Caco-2 (cell line): ENCODE data around the gene CBY2. TPM values are rescaled to one million over a fixed set of nuclear protein-coding genes. Genes with fewer than 3 reads are reported as not detected.
"Not testable (repeated sequence)": the region's sequence is repeated elsewhere in the genome, so short reads cannot be mapped to it uniquely, and the experiment has no call there.

Experiments used
- BruUV-seq: library from RNA; stranded (reverse); fragments of 400-500 nt; replicated peaks from 2 replicates; lab custom pipeline; 2021; lab: Mats Ljungman, UMichigan
- CTCF ChIA-PET: fragments of 300-600 bp; sonication (Branson Sonifier 250); formaldehyde crosslinking; loops from one replicate; lab custom pipeline; 2022; ENCODE audit warnings: antibody characterized with exemption; lab: Charles Lee
- POLR2A ChIA-PET: fragments of 300-600 bp; sonication (Branson Sonifier 250); formaldehyde crosslinking; loops from one replicate; lab custom pipeline; 2022; ENCODE audit warnings: antibody characterized with exemption; lab: Charles Lee
- DNase-seq, 2 experiments: peaks; one replicate each; pipeline versions ENCODE4 v3.0.0 to v3.0.0-alpha.2; 2020 to 2022
- H3K27me3 ChIP-seq: replicated peaks from 2 replicates; pipeline ENCODE4 v1.6.0; 2011; ENCODE audit warnings: low read length; ENCODE audit not compliant: control insufficient read depth, insufficient read depth
- H3K36me3 ChIP-seq: 2 replicates; pipeline ENCODE4 v1.5.1; 2011; ENCODE audit warnings: low read length; ENCODE audit not compliant: control insufficient read depth, insufficient read depth
- H3K4me1 ChIP-seq: fragments of 250-450 bp; sonication (Bioruptor Pico); 2 replicates; pipeline ENCODE4 v1.5.1; 2020; ENCODE audit warnings: mild to moderate bottlenecking
- H3K4me3 ChIP-seq: 2 replicates; pipeline ENCODE4 v1.5.1; 2011; ENCODE audit warnings: low read depth, mild to moderate bottlenecking, control low read depth, low read length
- H3K9me3 ChIP-seq: fragments of 250-450 bp; sonication (Bioruptor Pico); 2 replicates; pipeline ENCODE4 v1.5.1; 2020; ENCODE audit warnings: mild to moderate bottlenecking, moderate library complexity
- H3K27ac Mint-ChIP-seq: one replicate; pipeline ENCODE4 v1.8.0; 2022; ENCODE audit warnings: mixed read lengths; ENCODE audit not compliant: unreplicated experiment
- H3K27me3 Mint-ChIP-seq: one replicate; pipeline ENCODE4 v1.8.0; 2022; ENCODE audit warnings: mixed read lengths; ENCODE audit not compliant: insufficient read depth, unreplicated experiment
- H3K36me3 Mint-ChIP-seq: one replicate; pipeline ENCODE4 v1.8.0; 2022; ENCODE audit warnings: mild to moderate bottlenecking, mixed read lengths; ENCODE audit not compliant: insufficient read depth, unreplicated experiment
- H3K4me1 Mint-ChIP-seq: one replicate; pipeline ENCODE4 v1.8.0; 2022; ENCODE audit warnings: low read depth, mixed read lengths; ENCODE audit not compliant: unreplicated experiment
- H3K4me3 Mint-ChIP-seq: one replicate; pipeline ENCODE4 v1.8.0; 2022; ENCODE audit warnings: mild to moderate bottlenecking, moderate library complexity, mixed read lengths; ENCODE audit not compliant: unreplicated experiment
- H3K9me3 Mint-ChIP-seq: one replicate; pipeline ENCODE4 v1.8.0; 2022; ENCODE audit warnings: mixed read lengths; ENCODE audit not compliant: unreplicated experiment
- intact Hi-C: fragments of 100-400 bp; cut with micrococcal nuclease; formaldehyde crosslinking; loops from one replicate; pipeline ENCODE4 v1.10.0; 2022; ENCODE audit not compliant: unreplicated experiment
- total RNA-seq: library from RNA; stranded (reverse); gene quantifications from 2 replicates; pipeline ENCODE4 v1.2.3, GENCODE V29; 2022
- TF ChIP-seq, protein P1 (sequence below), 2 experiments: fragments of 200-600 bp in 1 of 2; IDR thresholded peaks; 1 replicate in 1 of 2; 2 replicates in 1 of 2; pipeline versions ENCODE4 v1.5.1 to v1.8.0; 2011 to 2022; ENCODE audit warnings: antibody characterized with exemption in 1 of 2, control low read depth in 1 of 2, inconsistent platforms in 1 of 2, low read depth in 1 of 2, low read length in 1 of 2, mild to moderate bottlenecking in 1 of 2, moderate library complexity in 1 of 2; ENCODE audit not compliant: insufficient read depth in 1 of 2, severe bottlenecking in 1 of 2, unreplicated experiment in 1 of 2

CBY2 gene
- total RNA-seq, 1 experiment from 2014 or later = 0.91 TPM

DNA sequence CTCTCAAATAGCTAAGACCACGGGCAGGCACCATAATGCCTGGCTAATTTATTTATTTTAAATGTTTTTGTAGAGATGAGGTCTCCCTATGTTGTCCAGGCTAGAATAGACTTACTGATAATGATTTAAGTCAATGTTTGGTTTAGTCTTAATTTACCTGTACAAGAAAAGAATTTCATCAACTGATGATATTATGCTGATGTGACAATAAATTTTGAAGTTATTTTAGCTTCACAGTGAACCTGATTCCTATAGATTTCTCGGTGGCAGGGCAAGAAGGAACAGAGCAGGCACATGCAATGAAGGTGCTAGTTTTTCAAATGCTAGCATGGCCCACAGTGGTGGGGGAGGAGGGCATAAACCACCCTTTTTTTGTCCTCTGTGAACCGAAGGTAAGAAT is 42.6 kb upstream of the CBY2 start:
- Mint-ChIP-seq H3K4me3 (no peak overlapping the region), H3K9me3 (peaks cover 26% of the 10 kb centered on the region), H3K27me3 (peaks cover 3% of the 10 kb centered on the region), H3K27ac (no peak overlapping the region), H3K36me3 (no peaks in the 10 kb centered on the region), H3K4me1 (no peaks in the 10 kb centered on the region)
- H3K4me1 ChIP-seq = no peaks in the 10 kb centered on the region
- no peak for DNase-seq
- no peaks in the 10 kb centered on the region for H3K9me3 ChIP-seq
- H3K36me3 ChIP-seq = no peaks in the 10 kb centered on the region
- no peak overlapping the region for H3K4me3 ChIP-seq
- no peaks in the 10 kb centered on the region for H3K27me3 ChIP-seq
- ChIA-PET CTCF (no interaction called here), POLR2A (no interaction called here)
- no TSS peak for BruUV-seq
- intact Hi-C loops = no loop called here
- TF ChIP-seq, protein P1, sequence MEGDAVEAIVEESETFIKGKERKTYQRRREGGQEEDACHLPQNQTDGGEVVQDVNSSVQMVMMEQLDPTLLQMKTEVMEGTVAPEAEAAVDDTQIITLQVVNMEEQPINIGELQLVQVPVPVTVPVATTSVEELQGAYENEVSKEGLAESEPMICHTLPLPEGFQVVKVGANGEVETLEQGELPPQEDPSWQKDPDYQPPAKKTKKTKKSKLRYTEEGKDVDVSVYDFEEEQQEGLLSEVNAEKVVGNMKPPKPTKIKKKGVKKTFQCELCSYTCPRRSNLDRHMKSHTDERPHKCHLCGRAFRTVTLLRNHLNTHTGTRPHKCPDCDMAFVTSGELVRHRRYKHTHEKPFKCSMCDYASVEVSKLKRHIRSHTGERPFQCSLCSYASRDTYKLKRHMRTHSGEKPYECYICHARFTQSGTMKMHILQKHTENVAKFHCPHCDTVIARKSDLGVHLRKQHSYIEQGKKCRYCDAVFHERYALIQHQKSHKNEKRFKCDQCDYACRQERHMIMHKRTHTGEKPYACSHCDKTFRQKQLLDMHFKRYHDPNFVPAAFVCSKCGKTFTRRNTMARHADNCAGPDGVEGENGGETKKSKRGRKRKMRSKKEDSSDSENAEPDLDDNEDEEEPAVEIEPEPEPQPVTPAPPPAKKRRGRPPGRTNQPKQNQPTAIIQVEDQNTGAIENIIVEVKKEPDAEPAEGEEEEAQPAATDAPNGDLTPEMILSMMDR (IDR thresholded peaks at IDR 0.05; ENCODE audit: insufficient read depth in 1 of 2, low read depth in 1 of 2, low read length in 1 of 2, severe bottlenecking in 1 of 2, unreplicated experiment in 1 of 2) = no peak

DNA sequence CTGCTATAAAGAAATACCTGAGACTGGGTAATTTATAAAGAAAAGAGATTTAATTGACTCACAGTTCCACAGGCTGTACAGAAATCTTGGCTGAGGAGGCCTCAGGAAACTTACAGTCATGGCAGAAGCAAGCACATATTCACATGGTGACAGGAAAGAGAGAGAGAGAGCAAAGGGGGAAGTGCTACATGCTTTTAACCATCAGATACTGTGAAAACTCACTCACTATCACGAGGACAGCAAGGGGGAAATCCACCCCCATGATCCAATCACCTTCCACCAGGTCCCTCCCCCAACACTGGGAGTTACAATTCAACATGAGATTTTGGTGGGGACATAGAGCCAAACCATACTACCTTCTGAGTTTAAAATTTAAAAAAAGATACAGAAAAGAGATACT is 41.7 kb upstream of the CBY2 start:
- H3K4me3 ChIP-seq, H3K4me1 Mint-ChIP-seq, intact Hi-C loops, H3K4me3 Mint-ChIP-seq, H3K36me3 ChIP-seq, H3K4me1 ChIP-seq, BruUV-seq, DNase-seq, H3K27me3 Mint-ChIP-seq, H3K9me3 ChIP-seq, POLR2A ChIA-PET, CTCF ChIA-PET, H3K27me3 ChIP-seq, H3K36me3 Mint-ChIP-seq, H3K27ac Mint-ChIP-seq: not testable (repeated sequence)
- H3K9me3 Mint-ChIP-seq = peaks cover 26% of the 10 kb centered on the region

DNA sequence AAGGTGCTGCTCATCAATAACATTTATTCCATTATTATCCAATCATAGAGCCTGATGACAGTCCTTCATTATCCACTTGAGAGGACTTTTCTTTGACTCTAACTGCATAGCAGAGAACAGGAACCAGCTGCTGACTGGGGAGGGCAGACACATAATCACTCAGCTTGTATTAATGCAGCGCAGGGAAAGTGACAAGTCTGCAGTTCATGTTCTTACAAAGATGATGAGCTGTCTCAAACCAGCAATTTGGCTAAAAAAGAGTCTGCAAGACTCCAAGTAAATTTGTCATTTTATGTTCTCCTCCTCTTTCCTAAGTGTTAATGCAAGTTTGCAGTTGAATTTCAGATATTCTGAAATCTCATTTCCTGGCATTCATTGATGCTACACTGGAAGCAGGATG is 40.0 kb upstream of the CBY2 start:
- H3K27me3 ChIP-seq = no peaks in the 10 kb centered on the region
- no TSS peak for BruUV-seq
- no peak overlapping the region for H3K4me3 ChIP-seq
- TF ChIP-seq, protein P1 (IDR thresholded peaks at IDR 0.05; ENCODE audit: insufficient read depth in 1 of 2, low read depth in 1 of 2, low read length in 1 of 2, severe bottlenecking in 1 of 2, unreplicated experiment in 1 of 2) = no peak
- ChIA-PET CTCF (interaction anchor here (0.6 kb wide), 1 partner anchor 49 kb away, joined by 3 read pairs; no protein-coding TSS in a partner anchor), POLR2A (no interaction called here)
- H3K4me3 Mint-ChIP-seq = no peak overlapping the region
- DNase-seq = no peak
- no peaks in the 10 kb centered on the region for H3K36me3 ChIP-seq
- H3K36me3 Mint-ChIP-seq = no peaks in the 10 kb centered on the region
- peaks cover 12% of the 10 kb centered on the region for H3K9me3 Mint-ChIP-seq
- no peaks in the 10 kb centered on the region for H3K4me1 Mint-ChIP-seq
- intact Hi-C loops = no loop called here
- H3K27ac Mint-ChIP-seq = no peak overlapping the region
- no peaks in the 10 kb centered on the region for H3K27me3 Mint-ChIP-seq
- no peaks in the 10 kb centered on the region for H3K9me3 ChIP-seq
- no peaks in the 10 kb centered on the region for H3K4me1 ChIP-seq

DNA sequence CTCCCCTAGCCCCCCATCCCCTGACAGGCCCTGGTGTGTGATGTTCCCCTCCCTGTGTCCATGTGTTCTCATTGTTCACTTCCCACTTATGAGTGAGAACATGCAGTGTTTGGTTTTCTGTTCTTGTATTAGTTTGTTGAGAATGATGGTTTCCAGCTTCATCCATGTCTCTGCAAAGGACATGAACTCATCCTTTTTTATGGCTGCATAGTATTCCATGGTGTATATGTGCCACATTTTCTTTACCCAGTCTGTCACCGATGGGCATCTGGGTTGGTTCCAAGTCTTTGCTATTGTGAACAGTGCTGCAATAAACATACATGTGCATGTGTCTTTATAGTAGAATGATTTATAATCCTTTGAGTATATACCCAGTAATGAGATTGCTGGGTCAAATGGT is 39.2 kb upstream of the CBY2 start:
- peaks cover 11% of the 10 kb centered on the region for H3K9me3 Mint-ChIP-seq
- H3K36me3 ChIP-seq, H3K27ac Mint-ChIP-seq, H3K4me1 ChIP-seq, H3K27me3 ChIP-seq, DNase-seq, H3K4me1 Mint-ChIP-seq, BruUV-seq, CTCF ChIA-PET, H3K36me3 Mint-ChIP-seq, POLR2A ChIA-PET, intact Hi-C loops, H3K9me3 ChIP-seq, H3K4me3 Mint-ChIP-seq, H3K4me3 ChIP-seq, H3K27me3 Mint-ChIP-seq: not testable (repeated sequence)

DNA sequence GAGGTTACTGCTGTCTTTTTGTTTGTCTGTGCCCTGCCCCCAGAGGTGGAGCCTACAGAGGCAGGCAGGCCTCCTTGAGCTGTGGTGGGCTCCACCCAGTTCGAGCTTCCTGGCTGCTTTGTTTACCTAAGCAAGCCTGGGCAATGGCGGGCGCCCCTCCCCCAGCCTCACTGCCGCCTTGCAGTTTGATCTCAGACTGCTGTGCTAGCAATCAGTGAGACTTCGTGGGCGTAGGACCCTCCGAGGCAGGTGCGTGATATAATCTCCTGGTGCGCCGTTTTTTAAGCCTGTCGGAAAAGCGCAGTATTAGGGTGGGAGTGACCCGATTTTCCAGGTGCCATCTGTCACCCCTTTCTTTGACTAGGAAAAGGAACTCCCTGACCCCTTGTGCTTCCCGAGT is 32.5 kb upstream of the CBY2 start:
- peak in 1 of 2 experiments; percentile 19 for DNase-seq
- intact Hi-C loops, H3K4me1 Mint-ChIP-seq, H3K27me3 Mint-ChIP-seq, H3K36me3 ChIP-seq, POLR2A ChIA-PET, H3K4me1 ChIP-seq, H3K27me3 ChIP-seq, H3K9me3 ChIP-seq, CTCF ChIA-PET, H3K36me3 Mint-ChIP-seq, H3K9me3 Mint-ChIP-seq: not testable (repeated sequence)
- Mint-ChIP-seq H3K4me3 (peak overlapping the region; percentile 80), H3K27ac (peak overlapping the region; percentile 84)
- TSS peak; percentile 33 for BruUV-seq
- H3K4me3 ChIP-seq = peak overlapping the region; percentile 34
